HepG2 (cell line): ENCODE measurements around the gene CCDC197. TPM values are rescaled to one million over a fixed set of nuclear protein-coding genes. Genes with fewer than 3 reads are reported as not detected.
A peak's percentile ranks its signal among the peaks of the same experiment; 100 is the strongest.

Source experiments
- ATAC-seq: fragments of 200-7000 bp; cut with Tn5 transposase; 3 replicates; pipeline ENCODE4 v1.9.1; 2020; ENCODE audit warnings: mild to moderate bottlenecking, moderate library complexity
- BruUV-seq: library from RNA; stranded (reverse); fragments of 400-500 nt; replicated peaks from 2 replicates; lab custom pipeline; 2021; lab: Mats Ljungman, UMichigan
- CTCF ChIA-PET: fragments of 300-600 bp; formaldehyde crosslinking; extraction: SDS; loops from one replicate; lab custom pipeline; 2021; ENCODE audit warnings: low total read pairs, inconsistent platforms, low intra/inter-chr PET ratio; lab: Yijun Ruan, JAX
- POLR2A ChIA-PET: fragments of 350-600 bp; sonication (Branson Sonifier 250); formaldehyde crosslinking; loops from one replicate; lab custom pipeline; 2020; ENCODE audit warnings: antibody characterized with exemption, inconsistent platforms; lab: Yijun Ruan, JAX
- DNase-seq: peaks from one replicate; pipeline ENCODE4 v3.0.0-alpha.2; 2015; ENCODE audit warnings: low spot score
- FAIRE-seq: peaks from 3 replicates; lab custom pipeline; 2011; peaks lifted over from hg19 to GRCh38; lab: Jason Lieb, UNC
- H2AFZ ChIP-seq: one replicate; pipeline ENCODE4 v1.6.1; 2011; ENCODE audit warnings: low read length, inconsistent platforms
- H3K27ac ChIP-seq: fragments of 300-600 bp; 3 replicates; pipeline ENCODE4 v1.8.0; 2011; ENCODE audit warnings: mixed run types, mild to moderate bottlenecking, mixed read lengths, low read length, inconsistent platforms; ENCODE audit not compliant: insufficient read depth; ENCODE audit errors: extremely low read length
- H3K27me3 ChIP-seq, 2 experiments: fragments of 200-600 bp in 1 of 2; 2 replicates in 1 of 2; 3 replicates in 1 of 2; pipeline versions ENCODE4 v1.6.0 to v1.8.0; 2011; ENCODE audit warnings: low read length in 2 of 2, mild to moderate bottlenecking in 2 of 2, moderate library complexity in 2 of 2, inconsistent platforms in 1 of 2; ENCODE audit not compliant: insufficient read depth in 2 of 2, control insufficient read depth in 1 of 2
- H3K36me3 ChIP-seq, 2 experiments: fragments of 200-600 bp in 1 of 2; replicated peaks in 1 of 2; 2 replicates in 1 of 2; 3 replicates in 1 of 2; pipeline versions ENCODE4 v1.5.1 to v1.8.0; 2011; ENCODE audit warnings: low read length in 2 of 2, inconsistent platforms in 1 of 2; ENCODE audit not compliant: insufficient read depth in 2 of 2, control insufficient read depth in 1 of 2
- H3K4me1 ChIP-seq: 2 replicates; pipeline ENCODE4 v1.5.1; 2012; ENCODE audit warnings: low read length, inconsistent platforms; ENCODE audit not compliant: insufficient read depth
- H3K4me2 ChIP-seq: 2 replicates; pipeline ENCODE4 v1.6.0; 2011; ENCODE audit warnings: low read depth, low read length, inconsistent platforms
- H3K4me3 ChIP-seq, 3 experiments: fragments of 200-600 bp in 1 of 3; sonication (generic), shearing (Covaris generic) in 1 of 3; replicated peaks in 1 of 3; 2 replicates each; pipeline ENCODE4 v1.5.1; 2011 to 2016; ENCODE audit warnings: low read length in 3 of 3, inconsistent platforms in 2 of 3, low read depth in 2 of 3, mild to moderate bottlenecking in 2 of 3, control low read depth in 1 of 3, mixed read lengths in 1 of 3; ENCODE audit not compliant: insufficient read depth in 1 of 3
- H3K79me2 ChIP-seq: one replicate; pipeline ENCODE4 v1.6.1; 2011; ENCODE audit warnings: low read length, inconsistent platforms; ENCODE audit not compliant: insufficient read depth
- H3K9ac ChIP-seq: 2 replicates; pipeline ENCODE4 v1.6.0; 2011; ENCODE audit warnings: mild to moderate bottlenecking, low read depth, low read length, inconsistent platforms; ENCODE audit not compliant: insufficient read depth
- H3K9me3 ChIP-seq: 2 replicates; pipeline ENCODE4 v1.5.1; 2012; ENCODE audit warnings: mild to moderate bottlenecking, low read length
- H4K20me1 ChIP-seq: 2 replicates; pipeline ENCODE4 v1.6.0; 2011; ENCODE audit warnings: inconsistent platforms, mild to moderate bottlenecking, low read length, moderate library complexity; ENCODE audit not compliant: insufficient read depth
- BRD4 ChIP-seq: sonication (generic); formaldehyde crosslinking; IDR thresholded peaks from 2 replicates; pipeline ENCODE4 v1.4.0; 2020; ENCODE audit warnings: missing genetic modification reagents
- CHD4 ChIP-seq: fragments of 200-600 bp; sonication (generic); IDR thresholded peaks from 2 replicates; pipeline ENCODE4 v1.7.0; 2017; ENCODE audit warnings: mild to moderate bottlenecking, low read length, borderline replicate concordance
- PBX2 ChIP-seq: IDR thresholded peaks from 2 replicates; pipeline ENCODE4 v1.6.1; 2016; ENCODE audit warnings: control low read depth
- RBM39 ChIP-seq: fragments of 200-400 bp; formaldehyde crosslinking; IDR thresholded peaks from one replicate; pipeline ENCODE4 v1.6.1; 2018; ENCODE audit warnings: antibody characterized with exemption, mild to moderate bottlenecking, low read depth, low read length; ENCODE audit not compliant: poor library complexity, severe bottlenecking
- RXRA ChIP-seq: sonication (generic); formaldehyde crosslinking; IDR thresholded peaks from 2 replicates; pipeline ENCODE4 v1.5.1; 2020; ENCODE audit warnings: missing genetic modification reagents
- SAP130 ChIP-seq: IDR thresholded peaks from 2 replicates; pipeline ENCODE4 v1.6.1; 2016; ENCODE audit warnings: low read depth
- SP1 ChIP-seq, 2 experiments: fragments of 450-650 bp in 1 of 2; sonication (generic) in 1 of 2; formaldehyde crosslinking in 1 of 2; IDR thresholded peaks; 2 replicates each; pipeline versions ENCODE4 v1.4.0 to v1.6.1; 2016 to 2020; ENCODE audit warnings: missing genetic modification reagents in 1 of 2
- ZMYM2 ChIP-seq: sonication (generic); formaldehyde crosslinking; IDR thresholded peaks from 2 replicates; pipeline ENCODE4 v1.8.0; 2022; ENCODE audit warnings: mild to moderate bottlenecking, missing genetic modification reagents
- ZMYM3 ChIP-seq: sonication (generic); formaldehyde crosslinking; IDR thresholded peaks from 2 replicates; pipeline ENCODE4 v1.5.1; 2020; ENCODE audit warnings: mild to moderate bottlenecking, missing genetic modification reagents
- ZNF317 ChIP-seq: sonication (generic); formaldehyde crosslinking; IDR thresholded peaks from 2 replicates; pipeline ENCODE4 v1.5.0; 2020; ENCODE audit warnings: mild to moderate bottlenecking, missing genetic modification reagents
- ZNF570 ChIP-seq: sonication (generic); formaldehyde crosslinking; IDR thresholded peaks from 2 replicates; pipeline ENCODE4 v1.4.0; 2020; ENCODE audit warnings: mild to moderate bottlenecking, missing genetic modification reagents, borderline replicate concordance
- ZNF687 ChIP-seq: sonication (generic); formaldehyde crosslinking; IDR thresholded peaks from 2 replicates; pipeline ENCODE4 v1.5.1; 2020; ENCODE audit warnings: mild to moderate bottlenecking, missing genetic modification reagents, moderate library complexity
- ZNF691 ChIP-seq: sonication (generic); formaldehyde crosslinking; IDR thresholded peaks from 2 replicates; pipeline ENCODE4 v1.4.0; 2020; ENCODE audit warnings: missing genetic modification reagents, low read depth, mild to moderate bottlenecking, borderline replicate concordance
- WGBS: methylation state at CpG from one replicate; pipeline ENCODE4 v1.1.6; 2017; ENCODE audit warnings: low lambda C conversion rate; 5-methylcytosine and 5-hydroxymethylcytosine counted together
- in situ Hi-C: cut with HindIII; loops from 2 replicates; pipeline ENCODE4 v1.10.0; 2017; ENCODE audit warnings: low pct_unique_long_range_greater_than_20kb; ENCODE audit not compliant: extremely low pct_ligation_motif_present
- intact Hi-C: fragments of 100-400 bp; cut with micrococcal nuclease; formaldehyde crosslinking; loops from one replicate; pipeline ENCODE4 v1.10.0; 2022; ENCODE audit not compliant: unreplicated experiment
- polyA plus RNA-seq, 8 experiments: library from polyadenylated mRNA; depleted of rRNA in 3 of 8; stranded (reverse) in 7 of 8; unstranded in 1 of 8; fragments of >200 nt; fragmentation: Illumina TruSeq in 4 of 8; extraction: Trizol in 4 of 8; gene quantifications; 2 replicates each; pipeline versions ENCODE4 v1.2.1 to v1.2.3, GENCODE V29; 2011 to 2016; ENCODE audit warnings: low read depth in 4 of 8, missing spikeins in 1 of 8, mixed read lengths in 1 of 8; ENCODE audit not compliant: insufficient read depth in 1 of 8
- total RNA-seq, 5 experiments: library from RNA; depleted of rRNA; stranded (reverse); fragments of >200 nt; fragmentation: Illumina TruSeq; extraction: Trizol; gene quantifications; 2 replicates each; pipeline ENCODE4 v1.2.3, GENCODE V29; 2016; ENCODE audit warnings: low read depth in 1 of 5

Gene CCDC197
- total and polyA plus RNA-seq, 2 of the 13 experiments (the other 11 are each of a cell fraction or from before 2014, with no cell fraction given) = 0.11 to 0.13 TPM

GRCh38 chr14:94026173-94026888 is 29.2 kb downstream of the CCDC197 start, which contains the start of gene OTUB2 (continued):
- peak; percentile 53; the same call in 1 of the 2 replicates for TF ChIP-seq RXRA (CRISPR knock-in tag)
- 0 out of 2 replicates have a peak, but pooled peaks have one; percentile 19 for TF ChIP-seq BRD4
- 0 out of 2 replicates have a peak, but pooled peaks have one; percentile 25 for TF ChIP-seq ZNF317 (CRISPR knock-in tag)
- no peak for TF ChIP-seq SP1 (IDR thresholded peaks at IDR 0.05)
- TF ChIP-seq SP1 (CRISPR knock-in tag; IDR thresholded peaks at IDR 0.05) = peak; percentile 93
- TF ChIP-seq SAP130 = peak; percentile 53; the same call in 1 of the 2 replicates
- TF ChIP-seq PBX2 = peak; percentile 96

- intact Hi-C loops = no loop called here
- peak; percentile 49; the same call in 1 of the 2 replicates for TF ChIP-seq ZMYM3 (CRISPR knock-in tag)
- TF ChIP-seq ZMYM2 = peak; percentile 55; the same call in 1 of the 2 replicates
- no peak for TF ChIP-seq CHD4
- TF ChIP-seq ZNF691 (CRISPR knock-in tag) = peak; percentile 99
- TF ChIP-seq ZNF687 (CRISPR knock-in tag) = peak; percentile 3; the same call in 1 of the 2 replicates
- TF ChIP-seq RBM39 = peak; percentile 48
- no peak for TF ChIP-seq ZNF570 (CRISPR knock-in tag)
These were observed 29.9 kb downstream of the CCDC197 start for GRCh38 chr14:94026889-94027469.

More at GRCh38 chr14:94026889-94027469, 29.9 kb downstream of the CCDC197 start:
- peak overlapping the region; percentile 61; the same call in 1 of the 2 replicates for H3K9ac ChIP-seq
- BruUV-seq = no TSS peak
- H3K79me2 ChIP-seq = peaks cover 2% of the 10 kb centered on the region
- H3K27me3 ChIP-seq = no peaks in the 10 kb centered on the region
- H3K4me3 ChIP-seq = peak overlapping the region; percentile 58 to 71 (median 68)
- H3K36me3 ChIP-seq = no peaks in the 10 kb centered on the region
- H3K4me1 ChIP-seq = peaks cover 59% of the 10 kb centered on the region
- in situ Hi-C loops = no loop called here
- no peak overlapping the region for H3K27ac ChIP-seq
- WGBS = 45% methylated on average over 8 of the region's 17 CpGs
- H3K9me3 ChIP-seq = no peaks in the 10 kb centered on the region
- no peaks in the 10 kb centered on the region for H4K20me1 ChIP-seq
- ATAC-seq (no peak), FAIRE-seq (no peak), DNase-seq (no peak)
- ChIA-PET CTCF (no interaction called here), POLR2A (interaction anchor here (1.1 to 1.6 kb wide), 5 partner anchors 9 to 266 kb away, joined by 3 to 7 read pairs (median 4); partner anchors contain the start of gene SERPINA10)
- H3K4me2 ChIP-seq = peak overlapping the region; percentile 73
- H2AFZ ChIP-seq = no peak overlapping the region
